ENCODE results near the gene MRFAP1L1. TPM values are rescaled to one million over a fixed set of nuclear protein-coding genes. Genes with fewer than 3 reads are reported as not detected.

Gene MRFAP1L1
- total and polyA plus RNA-seq, 10 of the 15 experiments (the other 5 are each of a cell fraction or from before 2014, with no cell fraction given), result 30.6 to 85.1 (median 52.9) TPM

DNA sequence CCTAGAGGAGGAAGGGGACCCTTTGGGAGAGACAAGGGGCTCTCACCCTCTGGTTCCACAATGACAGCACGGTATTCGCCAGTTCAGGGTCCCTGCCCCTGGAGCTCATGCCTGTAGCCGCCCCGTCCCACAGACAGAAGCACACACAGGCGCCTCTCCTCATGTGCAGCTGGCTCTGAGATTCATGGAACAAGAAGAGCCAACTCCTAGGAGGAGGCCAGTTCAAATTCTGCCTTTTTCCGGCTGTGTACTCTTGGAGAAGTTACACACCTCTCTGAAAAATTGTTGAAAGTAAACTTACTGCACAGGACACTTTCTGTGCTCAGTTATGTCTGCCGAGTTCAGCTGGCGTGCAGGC, 21.6 kb upstream of the MRFAP1L1 start:
- ChIA-PET RAD21 (ENCODE audit: unreplicated experiment) (interaction anchor here (1.5 kb wide), 1 partner anchor 160 kb away, joined by 4 read pairs; no protein-coding TSS in a partner anchor), POLR2A (no interaction called here), SMC1A (ENCODE audit: uncharacterized antibody, unreplicated experiment) (interaction anchor here (1.1 to 1.6 kb wide), 4 partner anchors 11 to 155 kb away, joined by 3 to 10 read pairs (median 4); no protein-coding TSS in a partner anchor), CTCF (interaction anchor here (0.8 to 3.3 kb wide), 3 partner anchors 11 to 142 kb away, joined by 3 to 11 read pairs (median 5); no protein-coding TSS in a partner anchor)
- Histone ChIP-seq H3K79me2 (ENCODE audit: control insufficient read depth, insufficient read depth, low read length) (no peaks in the 10 kb centered on the region), H3K9ac (ENCODE audit: control insufficient read depth, insufficient read depth, low read length) (no peak overlapping the region), H3K4me3 (no peak overlapping the region), H3K36me3 (ENCODE audit: control insufficient read depth in 2 of 2, insufficient read depth in 2 of 2, low read length in 1 of 2) (no peaks in the 10 kb centered on the region), H3K9me3 (replicated peaks; ENCODE audit: control insufficient read depth, insufficient read depth, low read length) (no peaks in the 10 kb centered on the region), H3K4me2 (ENCODE audit: control insufficient read depth, insufficient read depth) (no peak overlapping the region), H3K4me1 (ENCODE audit: control insufficient read depth, insufficient read depth, low read length) (no peaks in the 10 kb centered on the region), H3K27ac (ENCODE audit: control insufficient read depth, insufficient read depth) (no peak overlapping the region), H3K27me3 (replicated peaks in 1 of 2; ENCODE audit: control insufficient read depth in 2 of 2, insufficient read depth in 2 of 2, low read length in 1 of 2) (no peaks in the 10 kb centered on the region), H2AFZ (ENCODE audit: control insufficient read depth, low read depth, low read length) (no peak overlapping the region), H4K20me1 (ENCODE audit: control insufficient read depth, insufficient read depth) (no peaks in the 10 kb centered on the region)
- TF ChIP-seq, protein P1, sequence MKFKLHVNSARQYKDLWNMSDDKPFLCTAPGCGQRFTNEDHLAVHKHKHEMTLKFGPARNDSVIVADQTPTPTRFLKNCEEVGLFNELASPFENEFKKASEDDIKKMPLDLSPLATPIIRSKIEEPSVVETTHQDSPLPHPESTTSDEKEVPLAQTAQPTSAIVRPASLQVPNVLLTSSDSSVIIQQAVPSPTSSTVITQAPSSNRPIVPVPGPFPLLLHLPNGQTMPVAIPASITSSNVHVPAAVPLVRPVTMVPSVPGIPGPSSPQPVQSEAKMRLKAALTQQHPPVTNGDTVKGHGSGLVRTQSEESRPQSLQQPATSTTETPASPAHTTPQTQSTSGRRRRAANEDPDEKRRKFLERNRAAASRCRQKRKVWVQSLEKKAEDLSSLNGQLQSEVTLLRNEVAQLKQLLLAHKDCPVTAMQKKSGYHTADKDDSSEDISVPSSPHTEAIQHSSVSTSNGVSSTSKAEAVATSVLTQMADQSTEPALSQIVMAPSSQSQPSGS (IDR thresholded peaks at IDR 0.05; ENCODE audit: low read length), result no peak
- TF ChIP-seq TARDBP (IDR thresholded peaks at IDR 0.05; ENCODE audit: borderline replicate concordance) (no peak), RUNX3 (IDR thresholded peaks at IDR 0.05; ENCODE audit: low read length) (no peak), SUZ12 (IDR thresholded peaks at IDR 0.05; ENCODE audit: unreplicated experiment) (no peak), RELB (IDR thresholded peaks at IDR 0.05; ENCODE audit: low read depth) (no peak), IRF4 (IDR thresholded peaks at IDR 0.05; ENCODE audit: low read depth, low read length) (no peak), SMAD1 (IDR thresholded peaks at IDR 0.05; ENCODE audit: low read depth, partially characterized antibody) (no peak), BACH1 (IDR thresholded peaks at IDR 0.05; ENCODE audit: borderline replicate concordance) (no peak), CBFB (IDR thresholded peaks at IDR 0.05; ENCODE audit: low read depth) (no peak), PKNOX1 (IDR thresholded peaks at IDR 0.05) (no peak), USF1 (IDR thresholded peaks at IDR 0.05; ENCODE audit: borderline replicate concordance, extremely low read length, insufficient read depth, low read depth, low read length) (no peak), TCF3 (IDR thresholded peaks at IDR 0.05; ENCODE audit: borderline replicate concordance, insufficient read depth, low read depth, low read length) (no peak), SP1 (IDR thresholded peaks at IDR 0.05; ENCODE audit: low read depth, low read length) (no peak), EZH2 (IDR thresholded peaks at IDR 0.05; ENCODE audit: borderline replicate concordance, control insufficient read depth, low read depth, low read length) (no peak), KAT2A (conservative IDR thresholded peaks at IDR 0.05; ENCODE audit: control insufficient read depth, low read depth, low read length) (no peak), ASH2L (IDR thresholded peaks at IDR 0.05; ENCODE audit: borderline replicate concordance, low read depth) (no peak), USF2 (IDR thresholded peaks at IDR 0.05; ENCODE audit: borderline replicate concordance, low read depth, low read length) (no peak)
- ATAC-seq (no peak), DNase-seq (ENCODE audit: low read depth, low spot score) (no peak), FAIRE-seq (no peak)
- intact Hi-C loops (cut with micrococcal nuclease; ENCODE audit: unreplicated experiment) (no loop called here), in situ Hi-C loops (cut with MboI) (no loop called here)
- 34% methylated on average over 8 of the region's 8 CpGs for WGBS (ENCODE audit: insufficient coverage, insufficient replicate concordance, low lambda C conversion rate, missing lambda C conversion rate)
- no TSS peak for BruUV-seq (replicated peaks)

All from GM12878 (cell line).